NCI-H510A treated with DMSO at 0.1 percent for 48 hours (cell line): ENCODE data around the gene NPHP4.
A peak's percentile ranks its signal among the peaks of the same experiment; 100 is the strongest.

Experiments
- DNase-seq: peaks from one replicate; lab custom pipeline; 2025; lab: John Stamatoyannopoulos, UW

NPHP4 gene

GRCh38 chr1:5992026-5992813, at the start of gene NPHP4:
NPHP4 (minus strand) TSS chr1:5992425; CDS start chr1:5986289, 6,136 bp downstream.
- DNase-seq: peak; percentile 100

- peak; percentile 52 for DNase-seq
Measured at GRCh38 chr1:6041432-6042062, 49.3 kb upstream of the NPHP4 start.

- no peak for DNase-seq
Measured at GRCh38 chr1:6040861-6041415, 48.7 kb upstream of the NPHP4 start.

- no peak for DNase-seq
Measured at GRCh38 chr1:6040444-6040843, 48.2 kb upstream of the NPHP4 start.

GRCh38 chr1:6039031-6039430, 46.8 kb upstream of the NPHP4 start:
- no peak for DNase-seq

GRCh38 chr1:6038603-6039002, 46.4 kb upstream of the NPHP4 start:
- DNase-seq: no peak

GRCh38 chr1:6037338-6037762, 45.1 kb upstream of the NPHP4 start:
- DNase-seq: no peak

- DNase-seq: no peak
Measured at GRCh38 chr1:6035719-6036118, 43.5 kb upstream of the NPHP4 start.

- no peak for DNase-seq
Measured at GRCh38 chr1:6035303-6035702, 43.1 kb upstream of the NPHP4 start.

GRCh38 chr1:6034750-6035096, 42.5 kb upstream of the NPHP4 start:
- DNase-seq: no peak

- DNase-seq: peak; percentile 89
Measured at GRCh38 chr1:6033986-6034749, 41.9 kb upstream of the NPHP4 start.

GRCh38 chr1:6033124-6033523, 40.9 kb upstream of the NPHP4 start:
- DNase-seq: no peak

GRCh38 chr1:6030547-6031261, 38.5 kb upstream of the NPHP4 start:
- DNase-seq: no peak

- no peak for DNase-seq
Measured at GRCh38 chr1:6030132-6030531, 37.9 kb upstream of the NPHP4 start.

GRCh38 chr1:6029351-6029750, 37.1 kb upstream of the NPHP4 start:
- no peak for DNase-seq

GRCh38 chr1:6028042-6028850, 36.0 kb upstream of the NPHP4 start:
- no peak for DNase-seq

- DNase-seq: no peak
Measured at GRCh38 chr1:6027591-6027990, 35.4 kb upstream of the NPHP4 start.

GRCh38 chr1:6026095-6026809, 34.0 kb upstream of the NPHP4 start:
- DNase-seq: peak; percentile 100

GRCh38 chr1:6025269-6026094, 33.3 kb upstream of the NPHP4 start:
- peak; percentile 54 for DNase-seq

GRCh38 chr1:6024376-6024775, 32.2 kb upstream of the NPHP4 start:
- DNase-seq: no peak
